HG03521 (cell line): ENCODE results near the gene NUP42.
A peak's percentile ranks its signal among the peaks of the same experiment; 100 is the strongest.
"Not testable (repeated sequence)": the region's sequence is repeated elsewhere in the genome, so short reads cannot be mapped to it uniquely, and the experiment has no call there.

Experiments used
- ATAC-seq: cut with Tn5 transposase; IDR thresholded peaks from one replicate; pipeline ENCODE4 v1.9.1; 2021; ENCODE audit warnings: mild to moderate bottlenecking, moderate library complexity; ENCODE audit not compliant: unreplicated experiment

NUP42 gene

GRCh38 chr7:23181684-23182553, at the start of gene NUP42:
Gene NUP42, plus strand, starts transcription at chr7:23182048. Its CDS starts 38 bp downstream, at chr7:23182086.
- ATAC-seq: peak; percentile 93

GRCh38 chr7:23133797-23134196, 48.1 kb upstream of the NUP42 start:
- ATAC-seq: no peak

- no peak for ATAC-seq
Observed at GRCh38 chr7:23135755-23136154, 46.1 kb upstream of the NUP42 start.

GRCh38 chr7:23136216-23136615, 45.6 kb upstream of the NUP42 start:
- no peak for ATAC-seq

- ATAC-seq: no peak
Observed at GRCh38 chr7:23157679-23158078, 24.2 kb upstream of the NUP42 start.

- ATAC-seq: no peak
Observed at GRCh38 chr7:23158546-23158945, 23.3 kb upstream of the NUP42 start.

GRCh38 chr7:23161482-23161881, 20.4 kb upstream of the NUP42 start:
- ATAC-seq: no peak

- ATAC-seq: no peak
Observed at GRCh38 chr7:23164846-23165245, 17.0 kb upstream of the NUP42 start.

- ATAC-seq: no peak
Observed at GRCh38 chr7:23165316-23165715, 16.5 kb upstream of the NUP42 start.

- ATAC-seq: no peak
Observed at GRCh38 chr7:23167691-23168090, 14.2 kb upstream of the NUP42 start.

- no peak for ATAC-seq
Observed at GRCh38 chr7:23168111-23168885, 13.6 kb upstream of the NUP42 start.

GRCh38 chr7:23175938-23176337, 5.9 kb upstream of the NUP42 start:
- ATAC-seq: no peak

- no peak for ATAC-seq
Observed at GRCh38 chr7:23183279-23184012, 1.6 kb downstream of the NUP42 start.

- ATAC-seq: no peak
Observed at GRCh38 chr7:23184291-23184690, 2.4 kb downstream of the NUP42 start.

- ATAC-seq: no peak
Observed at GRCh38 chr7:23184709-23185359, 3.0 kb downstream of the NUP42 start.

- no peak for ATAC-seq
Observed at GRCh38 chr7:23185980-23186379, 4.1 kb downstream of the NUP42 start.

- no peak for ATAC-seq
Observed at GRCh38 chr7:23191022-23191421, 9.2 kb downstream of the NUP42 start.

- ATAC-seq: not testable (repeated sequence)
Observed at GRCh38 chr7:23193650-23194227, 11.9 kb downstream of the NUP42 start.

- ATAC-seq: no peak
Observed at GRCh38 chr7:23196306-23196705, 14.5 kb downstream of the NUP42 start.

- not testable (repeated sequence) for ATAC-seq
Observed at GRCh38 chr7:23197745-23198144, 15.9 kb downstream of the NUP42 start.
